DMS79 treated with DMSO at 0.1 percent for 48 hours (cell line): Measurements from ENCODE around the gene ARPC1A.

ENCODE experiments used
- DNase-seq: peaks from one replicate; lab custom pipeline; 2025; lab: John Stamatoyannopoulos, UW

The ARPC1A gene

DNA sequence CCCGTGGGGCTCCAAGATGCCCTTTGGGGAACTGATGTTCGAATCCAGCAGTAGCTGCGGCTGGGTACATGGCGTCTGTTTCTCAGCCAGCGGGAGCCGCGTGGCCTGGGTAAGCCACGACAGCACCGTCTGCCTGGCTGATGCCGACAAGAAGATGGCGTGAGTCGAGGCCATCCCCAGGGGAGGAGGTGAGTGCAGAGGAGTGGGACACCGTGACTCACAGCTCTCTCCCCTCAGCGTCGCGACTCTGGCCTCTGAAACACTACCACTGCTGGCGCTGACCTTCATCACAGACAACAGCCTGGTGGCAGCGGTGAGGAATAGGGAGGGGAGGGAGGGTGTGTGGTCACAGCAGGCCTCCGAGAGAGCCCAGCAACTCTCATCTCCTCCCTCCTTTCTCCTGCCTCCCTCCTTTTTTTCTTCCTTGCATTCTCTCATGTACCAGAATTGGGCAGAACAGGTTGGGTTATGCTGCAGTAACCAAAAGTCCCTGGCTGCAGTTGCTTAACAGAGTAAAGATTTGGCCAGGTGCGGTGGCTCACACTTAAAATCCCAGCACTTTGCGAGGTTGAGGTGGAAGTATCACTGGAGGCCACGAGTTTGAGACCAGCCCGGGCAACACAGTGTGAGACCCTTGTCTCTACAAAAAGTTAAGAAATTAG is 65.4 kb downstream of the ARPC1A start:
- no peak for DNase-seq

DNA sequence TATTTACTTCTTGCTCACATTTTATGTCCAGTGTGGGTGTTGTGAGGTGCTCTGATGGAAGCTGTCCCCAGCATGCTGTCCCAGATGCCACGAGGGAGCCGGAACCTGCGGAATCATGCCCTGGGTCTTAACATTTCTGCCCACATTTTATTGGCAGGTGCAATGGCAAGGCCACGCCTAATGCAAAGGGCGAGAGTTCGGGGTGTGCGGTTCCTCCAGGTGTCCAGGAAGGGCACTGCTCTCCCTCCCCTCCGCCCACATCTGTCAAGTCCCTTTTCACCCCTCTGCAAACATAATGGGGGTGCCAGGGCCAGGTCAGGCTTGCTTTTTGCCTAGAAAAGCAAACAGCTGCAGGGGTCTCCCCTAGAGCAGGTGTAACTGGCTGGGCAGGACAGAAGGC is 66.3 kb downstream of the ARPC1A start:
- DNase-seq = no peak

DNA sequence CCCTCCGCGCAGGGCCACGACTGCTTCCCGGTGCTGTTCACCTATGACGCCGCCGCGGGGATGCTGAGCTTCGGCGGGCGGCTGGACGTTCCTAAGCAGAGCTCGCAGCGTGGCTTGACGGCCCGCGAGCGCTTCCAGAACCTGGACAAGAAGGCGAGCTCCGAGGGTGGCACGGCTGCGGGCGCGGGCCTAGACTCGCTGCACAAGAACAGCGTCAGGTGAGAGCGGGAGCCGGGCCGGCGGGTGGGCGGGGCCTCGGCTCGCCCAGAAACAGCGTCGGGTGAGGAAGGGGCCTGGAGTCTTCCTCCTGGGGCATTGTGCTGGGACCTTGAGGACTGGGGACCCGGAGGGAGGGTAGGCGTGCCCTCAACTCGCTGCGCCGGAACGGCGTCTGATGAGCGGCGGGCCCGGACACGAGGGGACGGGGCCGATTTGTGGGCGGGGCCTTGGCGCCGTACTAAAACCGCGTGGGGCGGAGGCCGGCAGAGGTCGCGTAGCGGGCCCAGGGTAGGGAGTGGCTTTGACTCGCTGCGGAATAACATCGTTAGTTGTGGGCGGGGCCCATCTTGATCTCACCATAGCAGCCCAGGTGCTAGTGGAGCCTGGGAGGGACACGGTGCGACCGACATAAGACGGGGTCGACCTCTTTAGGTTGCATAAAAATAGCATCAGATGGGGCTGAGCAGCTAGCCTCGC is 67.1 kb downstream of the ARPC1A start:
- DNase-seq = peak; percentile 92

DNA sequence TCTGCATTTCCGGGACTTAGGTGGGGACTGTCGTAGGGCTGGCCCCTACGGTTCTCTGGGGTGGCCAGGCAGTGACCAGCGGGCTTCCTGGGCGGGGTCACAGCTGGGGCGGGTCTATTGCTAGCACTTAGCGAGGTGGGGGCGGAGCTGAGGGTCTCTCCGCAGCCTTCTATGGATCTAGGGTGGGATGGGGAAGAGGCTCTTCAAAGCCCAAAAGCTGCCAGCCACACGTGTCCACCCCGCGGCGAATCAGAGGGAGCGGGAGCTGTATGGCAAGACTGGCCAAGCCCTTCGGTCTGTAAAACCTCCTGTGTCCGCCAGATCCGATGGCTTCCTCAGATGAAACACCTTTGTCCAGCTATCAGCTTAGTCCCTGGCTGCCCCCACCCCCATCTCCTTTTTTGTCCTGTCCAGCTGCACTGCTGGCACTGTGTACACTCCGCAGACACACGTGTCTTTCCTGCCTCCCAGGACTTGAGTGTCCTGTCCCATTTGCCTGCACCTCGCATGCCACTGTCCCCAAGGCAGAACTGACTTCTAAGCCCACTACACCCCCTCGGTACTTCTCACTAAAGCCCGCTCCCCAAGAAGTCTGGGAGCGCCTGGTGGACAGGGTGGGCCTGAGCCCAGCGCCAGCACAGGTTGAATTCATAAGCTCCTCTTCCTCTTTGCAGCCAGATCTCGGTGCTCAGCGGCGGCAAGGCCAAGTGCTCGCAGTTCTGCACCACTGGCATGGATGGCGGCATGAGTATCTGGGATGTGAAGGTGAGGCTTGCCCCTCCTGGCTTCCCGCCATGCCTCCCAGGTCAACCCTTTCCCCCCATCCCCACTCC is 67.9 kb downstream of the ARPC1A start:
- DNase-seq = peak; percentile 92

DNA sequence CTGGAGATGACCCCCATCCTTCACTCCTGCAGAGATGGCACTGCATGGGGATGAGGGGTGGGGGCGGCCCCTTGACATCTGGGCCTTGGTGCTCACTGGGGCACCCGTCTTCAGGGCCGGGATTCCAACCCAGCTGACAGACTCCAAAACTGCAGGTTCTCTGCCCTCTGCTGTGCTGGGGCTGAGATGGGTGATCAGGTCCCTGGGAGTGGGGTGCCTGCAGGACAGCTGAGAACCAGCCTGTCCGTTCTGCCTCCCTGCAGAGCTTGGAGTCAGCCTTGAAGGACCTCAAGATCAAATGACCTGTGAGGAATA is 68.4 kb downstream of the ARPC1A start:
- DNase-seq = no peak

DNA sequence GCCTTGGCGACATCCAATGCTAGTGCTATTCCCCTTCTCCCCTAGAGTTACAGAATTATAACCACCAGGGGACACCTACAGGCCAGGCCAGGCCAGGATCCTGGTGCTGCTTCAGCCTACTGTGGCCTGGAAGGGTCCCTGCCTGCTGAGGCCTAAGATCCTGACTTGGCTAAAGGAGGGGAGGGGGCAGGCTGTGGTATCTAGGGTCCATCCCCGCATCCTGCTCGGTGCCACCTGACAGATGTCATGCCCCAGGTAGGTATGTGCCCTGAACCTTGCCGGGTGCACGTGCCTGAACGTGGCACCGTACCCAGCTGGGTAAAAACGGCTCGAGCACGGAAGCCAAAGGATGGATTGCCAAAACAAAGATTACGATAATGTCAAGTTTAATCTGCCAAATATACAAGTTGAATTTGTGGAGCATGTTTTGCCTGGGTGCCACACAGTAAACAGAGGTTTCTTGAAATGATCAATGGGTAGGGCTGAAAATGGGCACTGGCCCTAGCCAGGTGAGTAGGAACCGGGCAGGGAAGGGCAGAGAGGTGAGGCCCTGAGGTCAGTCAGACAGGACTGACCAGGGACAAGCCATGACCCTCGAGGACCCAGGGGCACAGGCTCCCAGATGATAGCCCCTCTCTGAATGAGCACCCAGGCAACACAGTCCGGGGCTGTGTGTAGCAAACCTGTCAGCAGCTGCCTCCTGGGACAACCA is 70.1 kb downstream of the ARPC1A start:
- DNase-seq = no peak

DNA sequence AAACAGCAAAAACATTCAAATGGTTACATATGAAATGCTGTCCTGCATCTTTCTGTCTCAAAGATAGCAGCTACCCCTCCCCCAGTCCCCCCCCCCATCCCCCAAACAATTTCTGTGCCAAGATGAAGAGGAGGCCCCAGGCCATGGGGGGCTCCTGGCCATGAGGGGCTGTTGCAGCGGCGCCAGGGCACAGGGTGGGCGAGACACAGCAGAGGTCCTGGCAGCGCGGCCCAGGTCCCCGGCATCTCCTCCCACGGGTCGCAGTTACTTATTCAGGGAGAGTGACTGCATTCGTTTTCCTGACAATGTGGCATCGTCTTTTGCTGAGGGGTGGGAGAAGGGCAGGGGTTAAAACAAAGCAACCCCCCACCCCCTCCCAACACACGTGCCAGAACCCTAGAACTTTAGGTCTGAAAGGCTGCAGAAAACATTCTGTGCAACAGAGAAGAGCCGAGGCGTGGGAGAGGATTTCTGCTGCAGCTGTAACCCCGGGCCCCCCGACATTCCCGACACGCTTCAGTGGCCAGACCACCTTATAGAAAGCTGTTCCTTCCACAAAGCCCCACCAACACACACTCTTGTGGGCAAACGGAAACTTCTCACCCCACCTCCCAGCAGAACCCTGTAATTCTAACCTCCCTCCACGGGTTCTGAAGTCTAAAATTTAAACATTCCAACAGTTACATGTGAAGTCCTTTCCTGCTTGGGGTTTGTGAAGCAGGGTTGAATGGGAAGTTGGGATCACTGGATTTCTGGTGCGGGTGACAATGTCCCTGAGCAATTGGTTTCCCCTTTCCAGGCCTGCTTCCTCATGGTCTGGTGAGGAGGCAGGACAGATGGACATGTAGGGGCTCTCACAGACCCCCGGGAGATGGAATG is 71.0 kb downstream of the ARPC1A start:
- no peak for DNase-seq

DNA sequence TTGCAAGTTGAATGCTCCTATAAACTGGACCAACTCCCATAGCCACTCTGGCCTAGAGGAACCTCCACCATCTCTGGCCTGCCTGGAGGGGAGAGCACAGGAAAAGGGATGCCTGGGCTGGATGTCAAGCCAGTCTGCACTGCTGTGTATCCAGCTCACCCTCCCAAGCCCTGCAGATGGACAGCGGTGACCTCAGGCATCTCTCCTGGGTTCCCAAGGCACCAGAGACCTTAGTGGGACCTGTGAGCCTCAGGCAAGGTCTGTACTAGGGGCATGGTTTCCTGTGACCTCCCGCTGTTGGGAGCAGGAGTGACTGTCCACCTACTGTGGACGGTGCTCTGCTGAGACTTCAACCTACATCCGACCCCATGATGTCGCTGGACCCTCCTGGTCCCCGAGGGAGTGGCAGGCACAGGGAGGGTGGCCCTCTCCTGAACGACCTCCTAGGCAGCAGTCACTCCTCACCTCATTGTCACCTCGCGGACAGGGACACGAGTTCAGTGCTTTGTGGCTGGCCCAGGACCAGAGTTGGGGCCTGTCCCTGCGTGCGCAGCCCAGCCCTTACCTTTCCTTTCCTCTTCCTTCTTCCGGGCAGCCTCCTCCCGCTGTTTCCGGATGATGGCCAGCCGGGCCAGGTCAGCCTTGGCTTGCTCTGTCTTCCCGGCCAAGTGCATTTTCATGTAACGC is 71.7 kb downstream of the ARPC1A start:
- DNase-seq = no peak

DNA sequence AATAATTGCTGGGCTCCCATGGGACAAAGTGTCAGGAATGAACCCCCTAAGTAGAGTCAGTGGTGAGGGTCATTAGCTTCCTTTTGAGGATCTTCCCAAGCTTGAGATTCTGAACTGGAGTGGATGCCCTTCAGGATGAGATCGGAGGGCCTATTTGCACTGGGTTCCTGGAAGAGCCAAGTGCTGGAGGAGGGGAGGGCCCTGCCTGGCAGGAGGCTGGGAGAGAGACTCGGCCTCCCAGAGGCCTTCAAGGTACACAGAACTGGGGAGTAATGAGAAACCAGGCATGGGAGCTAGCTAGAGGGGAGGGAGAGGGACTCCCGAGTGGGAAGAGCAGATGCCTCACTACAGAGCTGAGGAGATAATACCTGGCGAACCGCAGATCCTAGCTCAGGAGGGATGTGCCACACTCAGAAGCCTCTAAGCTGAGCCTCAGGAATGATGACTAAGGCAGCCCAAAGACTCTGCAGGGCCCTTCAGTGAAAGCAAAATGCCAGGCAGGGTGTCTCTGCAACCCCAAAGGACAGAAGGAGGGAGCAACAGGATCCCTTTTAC is 73.3 kb downstream of the ARPC1A start:
- DNase-seq = no peak

DNA sequence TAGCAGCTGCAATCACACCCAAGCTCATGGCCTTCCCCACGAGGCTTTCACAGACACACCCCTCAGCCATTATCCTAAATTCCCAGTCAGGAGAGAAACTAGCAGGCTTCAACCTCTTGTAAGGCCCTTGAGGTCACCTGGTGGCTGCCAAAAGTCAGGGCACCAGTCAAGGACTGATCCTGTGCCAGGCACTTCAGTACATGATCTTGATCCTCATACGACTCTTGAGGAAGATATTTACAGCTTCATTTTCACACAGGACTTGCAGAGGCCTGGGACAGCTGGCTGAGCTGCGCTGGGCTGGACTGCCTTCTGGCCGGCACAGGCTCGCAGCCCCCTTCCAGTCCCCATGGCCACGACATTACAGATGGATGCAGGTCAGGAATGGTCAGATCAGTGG is 73.9 kb downstream of the ARPC1A start:
- peak; percentile 86 for DNase-seq

DNA sequence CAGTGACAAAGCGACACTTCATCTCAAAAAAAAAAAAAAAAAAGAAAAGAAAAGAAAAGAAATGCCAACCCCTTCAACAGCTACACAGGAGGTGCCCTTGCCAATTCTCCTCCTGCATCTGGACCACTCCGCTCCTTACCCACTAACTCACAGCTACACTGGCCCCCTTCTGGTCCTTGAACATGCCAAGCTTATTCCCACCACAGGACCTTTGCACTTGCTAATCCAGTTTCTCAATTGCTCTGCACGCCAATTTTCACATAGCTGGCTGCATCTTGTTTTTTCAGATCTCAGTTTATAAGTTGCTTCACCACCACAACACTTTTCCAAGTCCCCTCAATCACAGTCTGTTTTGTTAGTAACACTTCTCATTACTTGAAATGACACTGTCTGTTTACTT is 77.2 kb downstream of the ARPC1A start:
- DNase-seq = no peak

DNA sequence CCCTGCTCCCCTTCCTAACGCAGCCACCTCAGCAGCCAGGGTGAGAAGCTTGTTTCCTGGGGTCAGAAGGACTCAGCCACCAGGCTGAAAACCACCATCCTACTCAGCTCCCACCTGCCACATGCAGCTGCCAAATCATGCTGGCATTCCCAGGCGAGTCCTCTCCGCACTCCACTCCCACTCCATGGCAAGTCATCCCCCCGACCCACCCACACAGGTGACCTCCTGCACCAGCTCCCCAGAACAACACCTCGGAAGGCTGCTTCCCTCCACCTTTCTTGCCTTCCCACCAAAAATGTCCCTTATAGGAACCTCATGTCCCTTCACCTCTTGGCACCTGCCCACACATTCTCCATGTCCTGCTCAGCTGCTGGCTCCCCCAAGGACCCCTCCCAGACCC is 78.1 kb downstream of the ARPC1A start:
- DNase-seq = no peak

DNA sequence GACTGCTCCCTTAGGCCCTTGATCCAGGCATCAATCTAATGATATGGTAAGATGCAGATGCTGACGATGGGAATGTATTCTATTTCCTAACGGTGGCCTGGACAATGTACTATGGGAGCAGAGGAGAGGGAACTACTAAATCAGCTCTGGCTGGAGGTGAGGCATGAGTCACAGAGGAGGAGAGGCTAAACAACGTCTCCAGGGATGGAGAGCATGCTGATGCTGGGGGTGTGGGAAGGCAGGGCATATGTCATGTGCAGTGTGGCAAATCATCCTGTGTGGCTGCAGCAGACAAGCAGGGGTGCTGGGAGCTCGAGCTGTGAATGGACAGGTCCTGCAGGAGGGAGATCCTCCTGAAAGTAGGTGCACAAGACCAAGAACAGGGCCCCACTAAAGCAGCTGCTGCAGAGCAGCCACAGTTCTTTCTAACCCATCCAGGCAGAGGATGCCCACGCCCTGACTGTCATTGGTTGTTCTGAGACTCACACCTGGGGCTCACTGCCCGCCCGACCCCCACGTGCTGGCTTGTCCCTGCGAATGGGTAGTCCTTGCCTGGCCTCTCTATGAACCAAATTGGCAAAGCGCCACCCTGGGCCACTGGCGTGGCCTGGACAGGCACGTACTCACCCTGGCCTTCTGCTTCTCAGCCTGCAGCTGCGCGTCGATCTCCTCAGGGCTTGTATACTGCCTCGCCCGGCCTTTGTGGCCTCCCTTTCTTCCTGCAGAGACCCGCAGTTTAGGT is 78.7 kb downstream of the ARPC1A start:
- no peak for DNase-seq

DNA sequence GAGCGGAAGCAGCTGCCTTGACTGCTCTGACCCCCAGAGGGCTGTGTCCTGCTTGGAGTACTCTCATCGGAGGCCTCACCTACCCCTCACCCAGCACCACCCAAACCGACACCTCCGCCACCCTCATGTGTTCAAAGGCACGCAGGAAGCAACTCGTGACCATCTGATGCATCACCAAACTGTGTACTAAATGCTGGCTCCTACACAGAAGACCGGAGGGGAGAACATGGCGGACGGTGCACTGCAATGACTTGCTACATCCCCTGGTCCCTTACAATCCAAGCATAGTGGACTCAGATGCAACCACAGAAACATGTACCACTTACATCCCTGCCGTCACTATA is 79.3 kb downstream of the ARPC1A start:
- no peak for DNase-seq

DNA sequence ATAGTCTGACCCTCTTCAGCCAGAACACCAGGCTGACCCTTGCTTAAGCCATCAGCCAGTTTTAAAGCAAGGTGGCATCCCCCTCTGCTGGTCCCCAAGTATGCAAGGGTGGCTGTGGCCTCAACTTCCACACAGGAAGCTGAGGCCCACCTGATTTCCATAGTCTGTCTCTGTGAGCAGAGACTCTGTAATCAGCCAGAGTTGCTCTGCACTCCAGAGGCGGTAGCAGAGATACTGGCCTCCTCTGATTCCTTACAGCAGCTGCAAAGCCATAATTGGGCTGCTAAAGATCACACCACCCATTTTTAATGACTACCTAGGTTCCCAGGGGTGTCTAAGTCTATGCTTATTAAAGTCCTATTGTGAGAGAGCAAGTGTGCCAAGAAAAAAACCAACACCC is 80.9 kb downstream of the ARPC1A start:
- no peak for DNase-seq

DNA sequence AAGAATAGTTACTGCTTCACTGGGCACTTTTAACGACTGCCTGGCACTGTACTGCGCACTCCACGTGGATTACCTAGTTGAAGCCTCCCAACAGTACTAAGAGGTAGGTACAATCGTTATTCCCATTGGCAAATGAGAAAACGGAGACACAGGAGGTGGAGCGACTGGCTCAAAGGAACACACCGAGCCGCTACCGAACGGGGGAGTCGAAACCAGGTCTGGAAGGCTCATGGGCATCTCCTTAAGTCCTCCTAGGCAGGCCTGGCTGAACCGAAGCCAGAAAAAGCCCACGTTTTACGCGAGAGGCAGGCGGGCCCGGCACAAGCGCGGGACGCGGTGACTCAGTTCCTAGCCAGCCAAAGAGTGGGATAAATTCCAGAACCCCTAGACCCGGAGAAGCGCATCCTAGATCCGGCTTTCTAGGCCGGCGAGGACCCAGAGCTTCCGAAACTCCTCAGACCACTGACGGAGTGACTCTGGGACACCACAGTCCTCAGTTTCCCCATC is 82.2 kb downstream of the ARPC1A start:
- DNase-seq = peak; percentile 18

DNA sequence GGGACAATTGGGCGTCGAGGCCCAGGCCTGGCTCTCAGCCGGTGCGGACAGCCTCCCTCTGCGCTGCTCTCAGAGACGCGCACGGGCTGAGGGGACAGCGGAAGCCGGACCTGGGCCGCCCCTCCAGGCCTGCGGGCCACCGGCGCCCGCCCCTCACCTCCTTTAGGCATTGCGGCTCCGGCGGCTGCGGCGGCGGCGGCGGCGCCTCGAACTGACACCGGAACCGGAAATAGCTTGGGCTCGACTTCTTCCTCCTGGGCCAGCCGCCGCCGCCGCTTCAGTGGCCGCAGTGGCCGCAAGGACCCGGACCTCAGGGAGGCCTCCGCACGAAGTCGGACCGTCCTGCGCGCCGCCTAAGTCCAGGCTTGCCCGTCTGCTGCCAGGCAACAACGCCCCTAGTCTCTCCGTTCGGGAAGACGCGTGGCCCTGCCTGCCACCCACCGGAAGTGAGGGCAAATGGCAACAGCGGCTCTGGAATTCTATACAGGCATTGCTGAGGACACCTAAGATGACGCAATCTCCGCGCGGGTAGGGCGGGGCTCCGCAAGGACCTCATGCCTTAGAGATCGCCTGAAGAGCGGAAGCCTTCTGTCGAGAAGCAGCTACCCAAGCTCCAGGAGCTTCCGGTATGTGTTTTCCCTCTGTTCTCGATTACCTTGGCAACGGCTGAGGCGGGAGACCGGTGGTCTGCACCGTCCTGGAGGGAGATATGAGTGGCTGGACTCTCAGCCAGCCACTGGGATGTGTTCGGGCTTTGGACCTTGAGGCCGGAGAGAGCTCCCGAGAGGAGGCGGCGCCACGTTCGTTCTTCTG is 82.9 kb downstream of the ARPC1A start, which contains the start of the genes BUD31 and PDAP1:
Gene BUD31, plus strand, starts transcription at position 591 of the 813 bp plus-strand sequence. CDS start 2,124 bp downstream, outside the sequence.
Gene PDAP1, minus strand, starts transcription at position 219 of the 813 bp plus-strand sequence. Its CDS starts 49 bp downstream, at position 170.
- peak; percentile 94 for DNase-seq

DNA sequence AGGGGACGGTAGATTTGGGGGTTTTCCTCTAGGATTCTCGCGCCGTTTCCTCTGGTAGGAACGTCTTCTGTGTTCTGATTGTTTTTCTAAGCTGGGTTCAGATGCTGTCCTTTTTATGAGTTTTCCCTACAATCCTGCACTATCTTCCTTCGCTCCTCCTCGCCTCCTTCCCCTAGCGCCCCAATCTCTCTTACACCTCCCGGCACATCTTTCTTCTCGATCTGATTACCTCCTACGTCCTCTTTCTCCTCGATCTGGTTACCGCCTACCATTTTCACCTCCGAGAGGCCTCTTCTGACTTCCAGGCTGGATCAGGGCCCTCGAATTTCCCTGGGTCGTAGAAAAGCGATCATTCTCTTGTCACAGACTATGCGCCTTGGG is 83.5 kb downstream of the ARPC1A start:
- no peak for DNase-seq

DNA sequence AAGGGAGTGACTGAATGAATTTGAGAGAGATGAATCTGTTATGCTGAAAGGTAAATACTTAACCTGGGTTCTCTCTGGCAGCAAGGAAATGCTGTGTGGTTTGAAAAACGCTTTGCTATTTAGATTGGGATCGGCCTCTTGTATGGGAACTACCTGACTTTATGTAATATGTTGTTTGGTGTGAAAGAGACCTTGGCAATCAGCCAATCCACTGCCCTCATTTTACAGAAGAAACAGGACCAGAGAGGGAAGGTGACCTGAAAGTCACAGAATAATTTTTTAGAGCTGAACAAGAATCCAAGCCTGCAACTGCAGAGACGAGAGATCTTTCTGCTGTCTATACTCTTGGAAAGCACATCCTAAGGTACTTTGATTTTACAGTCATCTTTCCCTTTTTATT is 84.1 kb downstream of the ARPC1A start:
- DNase-seq = no peak
